ENCODE measurements around the gene DOK5.

The DOK5 gene

DNA sequence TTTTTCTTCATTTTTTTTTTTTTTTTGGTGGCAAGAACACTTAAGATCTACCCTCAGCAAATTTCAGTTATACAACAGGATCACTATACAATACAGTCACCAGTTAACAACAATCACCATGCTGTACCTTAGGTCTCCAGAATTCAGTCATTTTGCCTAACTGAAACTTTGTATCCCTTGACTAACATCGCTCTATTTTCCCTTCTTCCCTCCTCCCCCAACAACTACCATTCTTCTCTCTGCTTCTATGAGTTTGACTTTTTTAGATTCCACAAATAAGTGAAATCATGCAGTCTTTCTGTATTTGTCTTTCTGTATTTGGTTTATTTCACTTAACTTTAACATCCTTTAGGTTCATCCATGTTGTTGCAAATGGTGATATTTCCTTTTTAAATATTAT lies 42.4 kb upstream of the DOK5 start:
- Histone ChIP-seq H3K9me3 (ENCODE audit: insufficient read depth, low read length) (no peaks in the 10 kb centered on the region), H3F3A (ENCODE audit: insufficient read depth) (no peaks in the 10 kb centered on the region), H3K36me3 (ENCODE audit: low read length) (no peaks in the 10 kb centered on the region), H3K4me3 (ENCODE audit: insufficient read depth, low read length, poor library complexity, severe bottlenecking) (no peak overlapping the region), H3K27ac (ENCODE audit: low read depth, low read length) (no peak overlapping the region), H3K4me2 (ENCODE audit: low read depth, low read length, poor library complexity, severe bottlenecking) (no peak overlapping the region), H3K27me3 (ENCODE audit: low read length) (no peaks in the 10 kb centered on the region), H4K20me1 (ENCODE audit: low read depth, low read length) (no peaks in the 10 kb centered on the region), H3K79me2 (ENCODE audit: insufficient read depth, low read length) (no peaks in the 10 kb centered on the region), H3K9me2 (replicated peaks; ENCODE audit: insufficient read depth, low read length) (no peaks in the 10 kb centered on the region), H3K9ac (ENCODE audit: low read length) (no peak overlapping the region), H2AFZ (ENCODE audit: low read depth, low read length, severe bottlenecking) (no peak overlapping the region)
- TF ChIP-seq EZH2phosphoT487 (conservative IDR thresholded peaks at IDR 0.05; ENCODE audit: low read length) = no peak
- TF ChIP-seq, protein P1, sequence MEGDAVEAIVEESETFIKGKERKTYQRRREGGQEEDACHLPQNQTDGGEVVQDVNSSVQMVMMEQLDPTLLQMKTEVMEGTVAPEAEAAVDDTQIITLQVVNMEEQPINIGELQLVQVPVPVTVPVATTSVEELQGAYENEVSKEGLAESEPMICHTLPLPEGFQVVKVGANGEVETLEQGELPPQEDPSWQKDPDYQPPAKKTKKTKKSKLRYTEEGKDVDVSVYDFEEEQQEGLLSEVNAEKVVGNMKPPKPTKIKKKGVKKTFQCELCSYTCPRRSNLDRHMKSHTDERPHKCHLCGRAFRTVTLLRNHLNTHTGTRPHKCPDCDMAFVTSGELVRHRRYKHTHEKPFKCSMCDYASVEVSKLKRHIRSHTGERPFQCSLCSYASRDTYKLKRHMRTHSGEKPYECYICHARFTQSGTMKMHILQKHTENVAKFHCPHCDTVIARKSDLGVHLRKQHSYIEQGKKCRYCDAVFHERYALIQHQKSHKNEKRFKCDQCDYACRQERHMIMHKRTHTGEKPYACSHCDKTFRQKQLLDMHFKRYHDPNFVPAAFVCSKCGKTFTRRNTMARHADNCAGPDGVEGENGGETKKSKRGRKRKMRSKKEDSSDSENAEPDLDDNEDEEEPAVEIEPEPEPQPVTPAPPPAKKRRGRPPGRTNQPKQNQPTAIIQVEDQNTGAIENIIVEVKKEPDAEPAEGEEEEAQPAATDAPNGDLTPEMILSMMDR (IDR thresholded peaks at IDR 0.05; ENCODE audit: insufficient read depth, low read length, poor library complexity, severe bottlenecking) = no peak

- Histone ChIP-seq H3K9ac (ENCODE audit: low read length) (no peak overlapping the region), H2AFZ (ENCODE audit: low read depth, low read length, severe bottlenecking) (no peak overlapping the region), H3K79me2 (ENCODE audit: insufficient read depth, low read length) (no peaks in the 10 kb centered on the region), H3K4me2 (ENCODE audit: low read depth, low read length, poor library complexity, severe bottlenecking) (no peak overlapping the region), H3K4me3 (ENCODE audit: insufficient read depth, low read length, poor library complexity, severe bottlenecking) (no peak overlapping the region), H3F3A (ENCODE audit: insufficient read depth) (no peaks in the 10 kb centered on the region), H3K27me3 (ENCODE audit: low read length) (no peaks in the 10 kb centered on the region), H3K9me2 (replicated peaks; ENCODE audit: insufficient read depth, low read length) (no peaks in the 10 kb centered on the region), H3K36me3 (ENCODE audit: low read length) (no peaks in the 10 kb centered on the region), H3K9me3 (ENCODE audit: insufficient read depth, low read length) (no peaks in the 10 kb centered on the region), H3K27ac (ENCODE audit: low read depth, low read length) (no peak overlapping the region), H4K20me1 (ENCODE audit: low read depth, low read length) (no peaks in the 10 kb centered on the region)
- TF ChIP-seq, protein P1 (IDR thresholded peaks at IDR 0.05; ENCODE audit: insufficient read depth, low read length, poor library complexity, severe bottlenecking) = no peak
- TF ChIP-seq EZH2phosphoT487 (conservative IDR thresholded peaks at IDR 0.05; ENCODE audit: low read length) = no peak
Observed at GRCh38 chr20:54433636-54434035, 41.8 kb upstream of the DOK5 start.

GRCh38 chr20:54434196-54434595 lies 41.2 kb upstream of the DOK5 start:
- Histone ChIP-seq H3K4me3 (ENCODE audit: insufficient read depth, low read length, poor library complexity, severe bottlenecking) (no peak overlapping the region), H2AFZ (ENCODE audit: low read depth, low read length, severe bottlenecking) (no peak overlapping the region), H3F3A (ENCODE audit: insufficient read depth) (no peaks in the 10 kb centered on the region), H3K36me3 (ENCODE audit: low read length) (no peaks in the 10 kb centered on the region), H3K9ac (ENCODE audit: low read length) (no peak overlapping the region), H3K9me2 (replicated peaks; ENCODE audit: insufficient read depth, low read length) (no peaks in the 10 kb centered on the region), H3K9me3 (ENCODE audit: insufficient read depth, low read length) (no peaks in the 10 kb centered on the region), H3K27ac (ENCODE audit: low read depth, low read length) (no peak overlapping the region), H3K4me2 (ENCODE audit: low read depth, low read length, poor library complexity, severe bottlenecking) (no peak overlapping the region), H3K27me3 (ENCODE audit: low read length) (no peaks in the 10 kb centered on the region), H4K20me1 (ENCODE audit: low read depth, low read length) (no peaks in the 10 kb centered on the region), H3K79me2 (ENCODE audit: insufficient read depth, low read length) (no peaks in the 10 kb centered on the region)
- TF ChIP-seq, protein P1 (IDR thresholded peaks at IDR 0.05; ENCODE audit: insufficient read depth, low read length, poor library complexity, severe bottlenecking) = no peak
- no peak for TF ChIP-seq EZH2phosphoT487 (conservative IDR thresholded peaks at IDR 0.05; ENCODE audit: low read length)

Data from SU-DHL-6 (cell line).